B cell (primary cell): ENCODE results near the gene FAM107B. TPM values are rescaled to one million over a fixed set of nuclear protein-coding genes. Genes with fewer than 3 reads are reported as not detected.

Source experiments
- ATAC-seq: fragments of 200-7000 bp; cut with Tn5 transposase; one replicate; pipeline ENCODE4 v1.10.0; 2021; ENCODE audit warnings: low read depth, mild to moderate bottlenecking, moderate number of reproducible peaks, moderate library complexity
- CTCF ChIA-PET: fragments of 350-600 bp; sonication (Branson Sonifier 250); formaldehyde crosslinking; loops from one replicate; lab custom pipeline; 2021; ENCODE audit warnings: antibody characterized with exemption, inconsistent platforms; lab: Charles Lee
- POLR2A ChIA-PET: fragments of 350-600 bp; sonication (Branson Sonifier 250); formaldehyde crosslinking; loops from one replicate; lab custom pipeline; 2021; ENCODE audit warnings: antibody characterized with exemption; lab: Charles Lee
- DNase-seq: peaks from one replicate; pipeline ENCODE4 v3.0.0; 2013
- H2AFZ ChIP-seq: 2 replicates; pipeline ENCODE4 v1.6.1; 2012; ENCODE audit warnings: mild to moderate bottlenecking, low read depth, low read length; ENCODE audit not compliant: insufficient read depth, poor library complexity, severe bottlenecking
- H3K27ac ChIP-seq, 2 donors: 1 replicate in 1 of 2; 2 replicates in 1 of 2; pipeline ENCODE4 v1.5.1; 2012 to 2013; ENCODE audit warnings: low read length in 2 of 2, mild to moderate bottlenecking in 2 of 2, moderate library complexity in 1 of 2
- H3K27me3 ChIP-seq, 4 experiments: fragments of 200-600 bp in 1 of 4; sonication (generic) in 1 of 4; replicated peaks in 1 of 4; 1 replicate in 2 of 4; 2 replicates in 2 of 4; pipeline versions ENCODE4 v1.6.1 to v1.7.0; 2013 to 2016; ENCODE audit warnings: low read length in 3 of 4, mild to moderate bottlenecking in 2 of 4, mixed read lengths in 1 of 4, moderate library complexity in 1 of 4; ENCODE audit not compliant: insufficient read depth in 4 of 4, control insufficient read depth in 3 of 4; ENCODE audit errors: control extremely low read depth in 1 of 4
- H3K36me3 ChIP-seq, 2 experiments: replicated peaks in 1 of 2; 1 replicate in 1 of 2; 2 replicates in 1 of 2; pipeline versions ENCODE4 v1.6.1 to v1.7.1; 2013; ENCODE audit warnings: low read length in 1 of 2; ENCODE audit not compliant: insufficient read depth in 2 of 2, control insufficient read depth in 1 of 2; ENCODE audit errors: control extremely low read depth in 1 of 2, extremely low read depth in 1 of 2
- H3K4me1 ChIP-seq, 2 donors: fragments of 200-600 bp in 1 of 2; sonication (generic) in 1 of 2; 1 replicate in 1 of 2; 2 replicates in 1 of 2; pipeline versions ENCODE4 v1.5.1 to v1.6.1; 2013 to 2017; ENCODE audit warnings: low read length in 2 of 2; ENCODE audit not compliant: control insufficient read depth in 2 of 2, insufficient read depth in 2 of 2
- H3K4me2 ChIP-seq: replicated peaks from 2 replicates; pipeline ENCODE3; 2012; ENCODE audit warnings: mild to moderate bottlenecking, low read depth, low read length; ENCODE audit not compliant: poor library complexity, severe bottlenecking
- H3K4me3 ChIP-seq, 5 experiments: fragments of 200-600 bp in 1 of 5; sonication (generic) in 1 of 5; 1 replicate in 3 of 5; 2 replicates in 2 of 5; pipeline versions ENCODE4 v1.5.1 to v1.7.0; 2011 to 2016; ENCODE audit warnings: low read length in 4 of 5, mild to moderate bottlenecking in 4 of 5, low read depth in 2 of 5, control low read depth in 1 of 5, moderate library complexity in 1 of 5; ENCODE audit not compliant: insufficient read depth in 1 of 5; ENCODE audit errors: control extremely low read depth in 1 of 5, extremely low read depth in 1 of 5
- H3K79me2 ChIP-seq: fragments of 200-600 bp; sonication (generic); one replicate; pipeline ENCODE4 v1.6.0; 2016; ENCODE audit warnings: low read length; ENCODE audit not compliant: control insufficient read depth, insufficient read depth
- H3K9ac ChIP-seq: fragments of 200-600 bp; sonication (generic); 2 replicates; pipeline ENCODE4 v1.6.1; 2017; ENCODE audit warnings: mild to moderate bottlenecking, low read length, moderate library complexity
- H3K9me3 ChIP-seq, 3 donors: one replicate each; pipeline versions ENCODE4 v1.6.1 to v1.7.1; 2013; ENCODE audit warnings: low read length in 2 of 3; ENCODE audit not compliant: control insufficient read depth in 2 of 3, insufficient read depth in 1 of 3; ENCODE audit errors: control extremely low read depth in 1 of 3
- H4K20me1 ChIP-seq: 2 replicates; pipeline ENCODE4 v1.6.0; 2012; ENCODE audit warnings: mild to moderate bottlenecking, low read length; ENCODE audit not compliant: insufficient read depth, control insufficient read depth, poor library complexity, severe bottlenecking
- H3K27ac Mint-ChIP-seq: one replicate; pipeline ENCODE4 v1.8.0; 2021; ENCODE audit warnings: mixed read lengths
- H3K27me3 Mint-ChIP-seq: one replicate; pipeline ENCODE4 v1.8.0; 2021; ENCODE audit warnings: mixed read lengths
- H3K4me1 Mint-ChIP-seq: one replicate; pipeline ENCODE4 v1.8.0; 2021; ENCODE audit warnings: mixed read lengths
- H3K4me3 Mint-ChIP-seq: one replicate; pipeline ENCODE4 v1.8.0; 2021; ENCODE audit warnings: mixed read lengths
- H3K9me3 Mint-ChIP-seq: one replicate; pipeline ENCODE4 v1.8.0; 2022; ENCODE audit warnings: mixed read lengths; ENCODE audit not compliant: insufficient read depth
- EZH2 ChIP-seq: IDR thresholded peaks from 2 replicates; pipeline ENCODE4 v1.6.1; 2012; ENCODE audit warnings: borderline replicate concordance, low read depth, mild to moderate bottlenecking, moderate library complexity, low read length; ENCODE audit not compliant: insufficient read depth, poor library complexity, severe bottlenecking
- WGBS: methylation state at CpG from one replicate; pipeline ENCODE4 v1.1.5; 2013; ENCODE audit warnings: missing lambda C conversion rate; ENCODE audit not compliant: insufficient coverage; 5-methylcytosine and 5-hydroxymethylcytosine counted together
- intact Hi-C: fragments of 100-400 bp; cut with micrococcal nuclease; formaldehyde crosslinking; loops from one replicate; pipeline ENCODE4 v1.10.0; 2022
- polyA plus RNA-seq: library from polyadenylated mRNA; depleted of rRNA; stranded (reverse); fragments of >200 nt; gene quantifications from 2 replicates; pipeline ENCODE4 v1.2.3, GENCODE V29; 2012
- total RNA-seq, 2 donors: library from RNA; stranded (reverse); fragments of 120-200 nt in 1 of 2; gene quantifications; 1 replicate in 1 of 2; 2 replicates in 1 of 2; pipeline versions ENCODE4 v1.2.3 to v1.2.4, GENCODE V29; 2013 to 2022
- TF ChIP-seq, protein P1 (sequence below): fragments of 200-600 bp; IDR thresholded peaks from one replicate; pipeline ENCODE4 v1.8.0; 2022; ENCODE audit warnings: antibody characterized with exemption, mild to moderate bottlenecking

FAM107B gene
- total and polyA plus RNA-seq, 2 donors (not counting 1 experiment from before 2014, with no cell fraction given): 31.9 to 318 TPM

DNA sequence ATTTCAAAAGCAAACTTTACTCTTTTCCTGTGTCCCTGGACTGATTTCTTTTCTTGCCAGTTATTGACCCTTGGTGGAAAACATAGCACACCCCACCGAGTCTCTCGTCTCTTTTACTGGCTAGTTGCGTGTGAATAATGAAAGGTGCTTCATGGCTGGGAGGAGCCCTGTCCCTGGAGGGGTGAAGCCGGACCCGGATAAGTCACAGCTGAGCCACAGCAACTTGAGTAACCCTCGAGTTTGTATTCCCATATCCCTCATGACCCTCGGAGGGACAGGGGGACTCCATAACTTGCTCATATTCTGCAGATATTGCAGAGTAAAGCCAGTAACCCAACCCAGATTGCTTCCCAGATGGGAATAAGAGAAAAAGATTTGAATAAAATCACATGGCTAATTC is 296.5 kb downstream of the FAM107B start:
- H3K27ac Mint-ChIP-seq: no peak overlapping the region
- ChIA-PET POLR2A (no interaction called here), CTCF (no interaction called here)
- ATAC-seq (no peak), DNase-seq (no peak)
- TF ChIP-seq, protein P1, sequence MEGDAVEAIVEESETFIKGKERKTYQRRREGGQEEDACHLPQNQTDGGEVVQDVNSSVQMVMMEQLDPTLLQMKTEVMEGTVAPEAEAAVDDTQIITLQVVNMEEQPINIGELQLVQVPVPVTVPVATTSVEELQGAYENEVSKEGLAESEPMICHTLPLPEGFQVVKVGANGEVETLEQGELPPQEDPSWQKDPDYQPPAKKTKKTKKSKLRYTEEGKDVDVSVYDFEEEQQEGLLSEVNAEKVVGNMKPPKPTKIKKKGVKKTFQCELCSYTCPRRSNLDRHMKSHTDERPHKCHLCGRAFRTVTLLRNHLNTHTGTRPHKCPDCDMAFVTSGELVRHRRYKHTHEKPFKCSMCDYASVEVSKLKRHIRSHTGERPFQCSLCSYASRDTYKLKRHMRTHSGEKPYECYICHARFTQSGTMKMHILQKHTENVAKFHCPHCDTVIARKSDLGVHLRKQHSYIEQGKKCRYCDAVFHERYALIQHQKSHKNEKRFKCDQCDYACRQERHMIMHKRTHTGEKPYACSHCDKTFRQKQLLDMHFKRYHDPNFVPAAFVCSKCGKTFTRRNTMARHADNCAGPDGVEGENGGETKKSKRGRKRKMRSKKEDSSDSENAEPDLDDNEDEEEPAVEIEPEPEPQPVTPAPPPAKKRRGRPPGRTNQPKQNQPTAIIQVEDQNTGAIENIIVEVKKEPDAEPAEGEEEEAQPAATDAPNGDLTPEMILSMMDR: no peak
- no peak for TF ChIP-seq EZH2
- Histone ChIP-seq H4K20me1 (no peaks in the 10 kb centered on the region), H3K4me3 (no peak overlapping the region), H2AFZ (no peak overlapping the region), H3K27ac (no peak overlapping the region), H3K9me3 (peaks cover 0 to 4% (median 0%) of the 10 kb centered on the region in 3 donors), H3K9ac (no peak overlapping the region), H3K36me3 (no peaks in the 10 kb centered on the region), H3K4me2 (no peak overlapping the region), H3K27me3 (peaks cover 0 to 5% (median 2%) of the 10 kb centered on the region in 4 experiments), H3K79me2 (no peaks in the 10 kb centered on the region), H3K4me1 (no peaks in the 10 kb centered on the region)
- peaks cover 24% of the 10 kb centered on the region for H3K27me3 Mint-ChIP-seq
- WGBS: 81% methylated on average over 3 of the region's 7 CpGs
- H3K4me1 Mint-ChIP-seq: no peaks in the 10 kb centered on the region
- intact Hi-C loops: no loop called here
- H3K4me3 Mint-ChIP-seq: no peak overlapping the region
- H3K9me3 Mint-ChIP-seq: no peaks in the 10 kb centered on the region

DNA sequence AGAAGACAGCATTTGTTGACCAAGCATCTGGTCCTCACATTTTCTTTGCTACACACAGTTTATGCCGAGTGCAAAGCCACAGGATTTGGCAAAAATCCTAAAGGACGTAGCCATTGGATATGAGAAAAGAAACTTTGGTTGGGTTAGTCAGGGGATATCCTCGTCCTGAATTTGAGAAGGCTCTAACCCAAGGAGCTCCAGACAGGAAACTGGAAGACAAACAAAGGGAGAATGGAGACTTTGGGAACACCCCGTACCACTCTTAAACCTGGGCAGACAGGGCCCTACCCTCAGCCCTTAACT is 297.3 kb downstream of the FAM107B start:
- Histone ChIP-seq H2AFZ (no peak overlapping the region), H3K9me3 (no peaks in the 10 kb centered on the region), H4K20me1 (no peaks in the 10 kb centered on the region), H3K4me3 (no peak overlapping the region), H3K27ac (no peak overlapping the region), H3K79me2 (no peaks in the 10 kb centered on the region), H3K4me2 (no peak overlapping the region), H3K36me3 (no peaks in the 10 kb centered on the region), H3K27me3 (peaks cover 0 to 9% (median under 1%) of the 10 kb centered on the region in 4 experiments), H3K9ac (no peak overlapping the region), H3K4me1 (no peaks in the 10 kb centered on the region)
- H3K4me1 Mint-ChIP-seq: no peaks in the 10 kb centered on the region
- 80% methylated on average over 2 of the region's 4 CpGs for WGBS
- ATAC-seq (no peak), DNase-seq (no peak)
- H3K27ac Mint-ChIP-seq: no peak overlapping the region
- no peak overlapping the region for H3K4me3 Mint-ChIP-seq
- no peak for TF ChIP-seq EZH2
- TF ChIP-seq, protein P1: no peak
- intact Hi-C loops: no loop called here
- ChIA-PET POLR2A (no interaction called here), CTCF (no interaction called here)
- no peaks in the 10 kb centered on the region for H3K9me3 Mint-ChIP-seq
- peaks cover 28% of the 10 kb centered on the region for H3K27me3 Mint-ChIP-seq
